Cardiac fibroblast (primary cell): ENCODE results near the gene AUH.
A peak's percentile ranks its signal among the peaks of the same experiment; 100 is the strongest.
"Not testable (repeated sequence)": the region's sequence is repeated elsewhere in the genome, so short reads cannot be mapped to it uniquely, and the experiment has no call there.

ENCODE experiments used
- DNase-seq, 2 donors: peaks; one replicate each; pipeline versions ENCODE4 v3.0.0 to v3.0.0-alpha.2; 2010; ENCODE audit warnings: low read depth in 2 of 2
- H3K4me3 ChIP-seq, 2 donors: replicated peaks in 1 of 2; 1 replicate in 1 of 2; 2 replicates in 1 of 2; pipeline ENCODE4 v1.5.1; 2011; ENCODE audit warnings: low read depth in 2 of 2, low read length in 2 of 2, mild to moderate bottlenecking in 2 of 2, moderate library complexity in 1 of 2
- TF ChIP-seq, protein P1 (sequence below): IDR thresholded peaks from one replicate; pipeline ENCODE4 v1.5.1; 2011; ENCODE audit warnings: low read depth, mild to moderate bottlenecking, low read length, inconsistent platforms

AUH gene

DNA sequence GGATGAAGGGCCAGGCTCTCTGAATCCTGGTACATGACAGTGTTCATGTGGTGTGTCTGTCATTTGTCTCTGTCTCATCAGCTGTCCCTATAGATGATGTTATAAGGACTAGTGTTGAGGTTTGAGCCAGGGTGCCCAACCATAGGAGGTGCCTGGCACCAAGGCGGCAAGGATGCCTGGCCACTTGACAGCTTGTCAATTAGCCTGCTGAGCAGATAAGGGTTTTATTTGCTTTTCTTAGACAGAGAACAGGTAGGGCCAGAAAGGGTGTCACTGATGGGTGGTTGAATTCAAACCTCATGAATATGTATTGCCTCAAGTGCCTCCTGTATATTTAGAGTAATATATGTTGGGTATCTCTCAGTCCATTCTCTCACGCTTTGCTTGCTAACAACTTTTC, 30.1 kb upstream of the AUH start:
- no peak overlapping the region for H3K4me3 ChIP-seq
- TF ChIP-seq, protein P1, sequence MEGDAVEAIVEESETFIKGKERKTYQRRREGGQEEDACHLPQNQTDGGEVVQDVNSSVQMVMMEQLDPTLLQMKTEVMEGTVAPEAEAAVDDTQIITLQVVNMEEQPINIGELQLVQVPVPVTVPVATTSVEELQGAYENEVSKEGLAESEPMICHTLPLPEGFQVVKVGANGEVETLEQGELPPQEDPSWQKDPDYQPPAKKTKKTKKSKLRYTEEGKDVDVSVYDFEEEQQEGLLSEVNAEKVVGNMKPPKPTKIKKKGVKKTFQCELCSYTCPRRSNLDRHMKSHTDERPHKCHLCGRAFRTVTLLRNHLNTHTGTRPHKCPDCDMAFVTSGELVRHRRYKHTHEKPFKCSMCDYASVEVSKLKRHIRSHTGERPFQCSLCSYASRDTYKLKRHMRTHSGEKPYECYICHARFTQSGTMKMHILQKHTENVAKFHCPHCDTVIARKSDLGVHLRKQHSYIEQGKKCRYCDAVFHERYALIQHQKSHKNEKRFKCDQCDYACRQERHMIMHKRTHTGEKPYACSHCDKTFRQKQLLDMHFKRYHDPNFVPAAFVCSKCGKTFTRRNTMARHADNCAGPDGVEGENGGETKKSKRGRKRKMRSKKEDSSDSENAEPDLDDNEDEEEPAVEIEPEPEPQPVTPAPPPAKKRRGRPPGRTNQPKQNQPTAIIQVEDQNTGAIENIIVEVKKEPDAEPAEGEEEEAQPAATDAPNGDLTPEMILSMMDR: no peak
- no peak for DNase-seq

DNA sequence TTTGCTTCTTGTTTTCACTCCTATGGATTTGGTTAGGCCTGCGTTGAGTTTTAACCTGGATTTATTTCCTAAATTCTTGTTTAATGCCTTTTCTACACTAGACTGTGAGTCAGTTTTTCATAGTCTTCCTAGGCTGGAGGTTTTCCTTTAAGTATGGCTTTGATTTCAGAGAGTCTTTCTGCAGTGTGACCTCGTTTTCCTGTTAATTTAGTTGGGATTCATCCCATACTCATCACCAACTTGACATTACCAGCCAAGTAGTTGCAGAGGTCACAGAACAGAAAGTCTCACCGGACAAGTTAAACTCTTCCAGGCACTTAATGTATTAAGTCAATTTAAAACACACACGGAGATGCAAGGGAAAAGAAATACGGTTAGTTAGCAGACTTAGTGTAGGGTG, 29.7 kb upstream of the AUH start:
- no peak overlapping the region for H3K4me3 ChIP-seq
- TF ChIP-seq, protein P1: no peak
- DNase-seq: peak in 1 of 2 donors; percentile 41

DNA sequence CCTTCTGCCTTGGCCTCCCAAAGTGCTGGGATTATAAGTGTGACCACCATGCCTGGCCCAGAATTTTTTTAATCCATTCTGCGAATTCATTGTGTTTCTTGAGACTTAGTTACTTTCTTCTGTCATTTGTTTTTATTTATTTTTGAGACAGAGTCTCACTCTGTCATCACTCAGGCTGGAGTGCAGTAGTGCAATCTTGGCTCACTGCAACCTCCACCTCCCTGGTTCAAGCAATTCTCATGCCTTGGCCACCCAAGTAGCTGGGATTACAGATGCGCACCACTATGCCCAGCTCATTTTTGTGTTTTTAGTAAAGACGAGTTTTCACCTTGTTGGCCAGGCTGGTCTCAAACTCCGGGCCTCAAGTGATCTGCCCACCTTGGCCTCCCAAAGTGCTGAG, 28.0 kb upstream of the AUH start:
- DNase-seq, H3K4me3 ChIP-seq: not testable (repeated sequence)

- no peak overlapping the region for H3K4me3 ChIP-seq
- no peak for DNase-seq
- TF ChIP-seq, protein P1: no peak
Observed at GRCh38 chr9:91386765-91387164, 25.0 kb upstream of the AUH start.

DNA sequence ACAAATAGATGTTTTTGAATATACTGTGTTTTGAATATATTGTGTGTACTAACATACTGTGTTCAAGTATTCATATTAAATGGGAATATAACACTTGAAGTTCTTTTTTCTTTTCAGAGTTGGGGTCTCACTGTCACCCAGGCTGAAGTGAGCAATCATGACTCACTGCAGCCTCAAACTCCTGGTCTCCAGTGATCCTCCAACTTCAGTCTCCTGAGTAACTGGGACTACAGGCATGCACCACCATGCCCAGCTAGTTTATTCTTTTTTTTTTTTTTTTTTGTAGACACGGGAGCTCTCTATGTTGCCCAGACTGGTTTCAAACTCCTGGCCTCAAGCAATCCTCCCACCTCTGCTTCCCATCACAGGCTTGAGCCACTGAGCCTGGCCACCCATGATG, 23.2 kb upstream of the AUH start:
- DNase-seq: no peak
- TF ChIP-seq, protein P1: no peak
- H3K4me3 ChIP-seq: no peak overlapping the region

GRCh38 chr9:91383577-91383976, 21.9 kb upstream of the AUH start:
- H3K4me3 ChIP-seq: no peak overlapping the region
- TF ChIP-seq, protein P1: no peak
- no peak for DNase-seq

DNA sequence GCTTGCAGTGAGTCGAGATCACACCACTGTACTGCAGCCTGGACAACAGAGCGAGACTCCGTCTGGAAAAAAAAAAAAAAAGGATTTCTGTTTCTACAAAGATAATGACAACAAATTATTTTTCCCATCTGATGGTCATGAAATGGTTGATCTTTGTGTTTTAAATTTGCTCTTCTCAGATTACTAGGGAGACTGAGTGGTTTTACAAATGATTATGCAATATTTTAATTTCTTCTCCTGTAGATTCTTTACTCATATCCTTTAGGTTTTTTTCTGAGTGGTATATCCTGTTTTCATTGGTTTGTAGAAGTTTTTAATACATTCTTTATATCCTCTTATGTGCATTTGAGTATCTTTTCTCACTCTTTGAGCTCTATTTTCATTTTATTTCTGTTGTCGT, 20.6 kb upstream of the AUH start:
- H3K4me3 ChIP-seq: no peak overlapping the region
- TF ChIP-seq, protein P1: no peak
- peak in 1 of 2 donors; percentile 9 for DNase-seq
